ENCODE data around the gene TUBG1. TPM values are rescaled to one million over a fixed set of nuclear protein-coding genes. Genes with fewer than 3 reads are reported as not detected.

Gene TUBG1
- total and polyA plus RNA-seq, 9 of the 15 experiments (the other 6 are each of a cell fraction or from before 2014, with no cell fraction given) = 33.1 to 147 (median 66.0) TPM

DNA sequence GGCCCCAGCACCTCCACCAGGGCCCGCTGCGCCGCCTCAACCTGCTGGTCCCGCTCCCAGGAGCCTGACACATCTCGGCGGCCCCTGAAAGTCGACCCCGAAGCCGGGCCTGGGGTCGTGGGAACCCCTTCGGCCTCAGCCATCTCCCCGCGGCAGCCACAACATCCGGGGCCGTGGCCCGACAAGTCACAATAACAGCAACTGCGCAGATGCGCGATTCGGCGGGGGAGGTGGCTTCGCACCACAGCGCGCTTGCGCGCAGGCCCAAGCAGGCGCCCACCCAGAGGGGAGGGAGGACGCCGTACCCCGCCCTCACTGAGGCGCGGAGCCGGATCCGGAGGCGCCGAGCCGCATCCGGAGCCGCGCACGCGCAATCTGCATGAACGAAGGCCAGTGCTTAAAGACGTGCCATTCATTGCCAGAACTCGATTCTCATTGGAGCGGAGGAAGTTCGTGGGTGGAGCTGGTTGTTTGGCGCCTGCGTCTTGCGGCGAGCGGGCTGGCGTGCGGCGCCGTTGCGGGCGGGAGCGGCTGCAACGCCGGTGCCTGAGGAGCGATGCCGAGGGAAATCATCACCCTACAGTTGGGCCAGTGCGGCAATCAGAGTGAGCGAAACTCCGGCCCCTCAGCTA lies at the start of gene TUBG1, which contains the start of gene RETREG3 (continued):
- TF ChIP-seq, protein P1, sequence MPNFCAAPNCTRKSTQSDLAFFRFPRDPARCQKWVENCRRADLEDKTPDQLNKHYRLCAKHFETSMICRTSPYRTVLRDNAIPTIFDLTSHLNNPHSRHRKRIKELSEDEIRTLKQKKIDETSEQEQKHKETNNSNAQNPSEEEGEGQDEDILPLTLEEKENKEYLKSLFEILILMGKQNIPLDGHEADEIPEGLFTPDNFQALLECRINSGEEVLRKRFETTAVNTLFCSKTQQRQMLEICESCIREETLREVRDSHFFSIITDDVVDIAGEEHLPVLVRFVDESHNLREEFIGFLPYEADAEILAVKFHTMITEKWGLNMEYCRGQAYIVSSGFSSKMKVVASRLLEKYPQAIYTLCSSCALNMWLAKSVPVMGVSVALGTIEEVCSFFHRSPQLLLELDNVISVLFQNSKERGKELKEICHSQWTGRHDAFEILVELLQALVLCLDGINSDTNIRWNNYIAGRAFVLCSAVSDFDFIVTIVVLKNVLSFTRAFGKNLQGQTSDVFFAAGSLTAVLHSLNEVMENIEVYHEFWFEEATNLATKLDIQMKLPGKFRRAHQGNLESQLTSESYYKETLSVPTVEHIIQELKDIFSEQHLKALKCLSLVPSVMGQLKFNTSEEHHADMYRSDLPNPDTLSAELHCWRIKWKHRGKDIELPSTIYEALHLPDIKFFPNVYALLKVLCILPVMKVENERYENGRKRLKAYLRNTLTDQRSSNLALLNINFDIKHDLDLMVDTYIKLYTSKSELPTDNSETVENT (CRISPR knock-in tag; IDR thresholded peaks at IDR 0.05) = peak; percentile 82; the same call in 1 of the 2 replicates
- TF ChIP-seq TAF1 (IDR thresholded peaks at IDR 0.05; ENCODE audit: control insufficient read depth, extremely low read depth, insufficient read depth, low read length, severe bottlenecking) (peak; percentile 72), ZNF445 (CRISPR knock-in tag; IDR thresholded peaks at IDR 0.05; ENCODE audit: low read depth) (no peak), FUS (optimal IDR thresholded peaks at IDR 0.05; ENCODE audit: low read depth, low read length) (peak; percentile 70), ATF1 (CRISPR knock-in tag; IDR thresholded peaks at IDR 0.05) (no peak), ATF1 (tag; IDR thresholded peaks at IDR 0.05) (peak; percentile 50; the same call in 1 of the 2 replicates), FOSL1 (tag; conservative IDR thresholded peaks at IDR 0.05) (no peak), ZNF354B (CRISPR knock-in tag; IDR thresholded peaks at IDR 0.05) (no peak), NRF1 (conservative IDR thresholded peaks at IDR 0.05 in 1 of 2, IDR thresholded peaks at IDR 0.05 in 1 of 2) (peak; percentile 99), TBP (optimal IDR thresholded peaks at IDR 0.05; ENCODE audit: low read depth, low read length) (peak; percentile 54), BRCA1 (IDR thresholded peaks at IDR 0.05) (no peak), BRCA1 (CRISPR knock-in tag; IDR thresholded peaks at IDR 0.05) (no peak), PML (IDR thresholded peaks at IDR 0.05; ENCODE audit: low read length) (peak; percentile 53; the same call in 1 of the 2 replicates), KLF1 (tag; IDR thresholded peaks at IDR 0.05) (no peak), GABPA (tag; conservative IDR thresholded peaks at IDR 0.05; ENCODE audit: low read depth) (peak; percentile 70; the same call in 1 of the 2 replicates), CCAR2 (IDR thresholded peaks at IDR 0.05; ENCODE audit: low read depth, low read length) (no peak), ZSCAN32 (CRISPR knock-in tag; IDR thresholded peaks at IDR 0.05) (no peak), CHCHD3 (CRISPR knock-in tag; IDR thresholded peaks at IDR 0.05) (0 out of 2 replicates have a peak, but pooled peaks have one; percentile 38), CREM (IDR thresholded peaks at IDR 0.05; ENCODE audit: low read depth) (peak; percentile 70), NFRKB (IDR thresholded peaks at IDR 0.05; ENCODE audit: low read depth) (no peak), ZNF3 (CRISPR knock-in tag; IDR thresholded peaks at IDR 0.05) (no peak), ZNF830 (CRISPR knock-in tag; IDR thresholded peaks at IDR 0.05) (no peak), HSF4 (CRISPR knock-in tag; IDR thresholded peaks at IDR 0.05; ENCODE audit: borderline replicate concordance) (no peak)
- TF ChIP-seq, protein P2, sequence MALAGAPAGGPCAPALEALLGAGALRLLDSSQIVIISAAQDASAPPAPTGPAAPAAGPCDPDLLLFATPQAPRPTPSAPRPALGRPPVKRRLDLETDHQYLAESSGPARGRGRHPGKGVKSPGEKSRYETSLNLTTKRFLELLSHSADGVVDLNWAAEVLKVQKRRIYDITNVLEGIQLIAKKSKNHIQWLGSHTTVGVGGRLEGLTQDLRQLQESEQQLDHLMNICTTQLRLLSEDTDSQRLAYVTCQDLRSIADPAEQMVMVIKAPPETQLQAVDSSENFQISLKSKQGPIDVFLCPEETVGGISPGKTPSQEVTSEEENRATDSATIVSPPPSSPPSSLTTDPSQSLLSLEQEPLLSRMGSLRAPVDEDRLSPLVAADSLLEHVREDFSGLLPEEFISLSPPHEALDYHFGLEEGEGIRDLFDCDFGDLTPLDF (CRISPR knock-in tag; IDR thresholded peaks at IDR 0.05) = 0 out of 2 replicates have a peak, but pooled peaks have one; percentile 58
- TF ChIP-seq, protein P3, sequence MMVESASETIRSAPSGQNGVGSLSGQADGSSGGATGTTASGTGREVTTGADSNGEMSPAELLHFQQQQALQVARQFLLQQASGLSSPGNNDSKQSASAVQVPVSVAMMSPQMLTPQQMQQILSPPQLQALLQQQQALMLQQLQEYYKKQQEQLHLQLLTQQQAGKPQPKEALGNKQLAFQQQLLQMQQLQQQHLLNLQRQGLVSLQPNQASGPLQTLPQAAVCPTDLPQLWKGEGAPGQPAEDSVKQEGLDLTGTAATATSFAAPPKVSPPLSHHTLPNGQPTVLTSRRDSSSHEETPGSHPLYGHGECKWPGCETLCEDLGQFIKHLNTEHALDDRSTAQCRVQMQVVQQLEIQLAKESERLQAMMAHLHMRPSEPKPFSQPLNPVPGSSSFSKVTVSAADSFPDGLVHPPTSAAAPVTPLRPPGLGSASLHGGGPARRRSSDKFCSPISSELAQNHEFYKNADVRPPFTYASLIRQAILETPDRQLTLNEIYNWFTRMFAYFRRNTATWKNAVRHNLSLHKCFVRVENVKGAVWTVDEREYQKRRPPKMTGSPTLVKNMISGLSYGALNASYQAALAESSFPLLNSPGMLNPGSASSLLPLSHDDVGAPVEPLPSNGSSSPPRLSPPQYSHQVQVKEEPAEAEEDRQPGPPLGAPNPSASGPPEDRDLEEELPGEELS (CRISPR knock-in tag; IDR thresholded peaks at IDR 0.05; ENCODE audit: borderline replicate concordance) = 0 out of 2 replicates have a peak, but pooled peaks have one; percentile 70
